Mucosa of descending colon (tissue), 3 donors: ENCODE measurements around the gene APLF. TPM values are rescaled to one million over a fixed set of nuclear protein-coding genes. Genes with fewer than 3 reads are reported as not detected.
"Not testable (repeated sequence)": the region's sequence is repeated elsewhere in the genome, so short reads cannot be mapped to it uniquely, and the experiment has no call there.

ENCODE experiments used
- ATAC-seq: fragments of 200-7000 bp; cut with Tn5 transposase; one replicate; pipeline ENCODE4 v1.9.1; 2020; ENCODE audit warnings: mild to moderate bottlenecking, moderate library complexity
- DNase-seq, 3 donors: peaks; one replicate each; pipeline ENCODE4 v3.0.0-alpha.2; 2020
- H3K36me3 ChIP-seq: fragments of 200-600 bp; one replicate; pipeline ENCODE4 v1.8.0; 2021; ENCODE audit warnings: low read depth, mild to moderate bottlenecking
- H3K4me1 ChIP-seq: fragments of 200-600 bp; one replicate; pipeline ENCODE4 v1.8.0; 2021; ENCODE audit warnings: low read depth, mild to moderate bottlenecking
- H3K4me3 ChIP-seq: fragments of 200-600 bp; one replicate; pipeline ENCODE4 v1.8.0; 2021; ENCODE audit warnings: mild to moderate bottlenecking
- H3K9me3 ChIP-seq: fragments of 200-600 bp; one replicate; pipeline ENCODE4 v1.8.0; 2021; ENCODE audit warnings: mild to moderate bottlenecking
- CTCF ChIP-seq: fragments of 200-600 bp; IDR thresholded peaks from one replicate; pipeline ENCODE4 v1.8.0; 2022; ENCODE audit warnings: antibody characterized with exemption, mild to moderate bottlenecking
- intact Hi-C, 2 donors: fragments of 100-400 bp; cut with DNase I in 1 of 2; cut with micrococcal nuclease in 1 of 2; formaldehyde crosslinking; loops; one replicate each; pipeline versions ENCODE4 v1.11.0 to v1.11.1; 2022; cut with DNase I, micrococcal nuclease
- total RNA-seq, 3 donors: library from RNA; stranded (reverse); fragmentation: NEBNext Ultra II Directional in 2 of 3; extraction: Animal tissue kit (Norgen Biotek cat#: 25700) in 2 of 3; gene quantifications; one replicate each; pipeline versions ENCODE4 v1.2.1 to v1.2.4, GENCODE V29; 2021 to 2023
- donor health status: DM: no; HTN: no; CAD: no; lungs with moderate emphysema.
- donor health status: DM: no; HTN: no; CAD: no.
- donor health status: DM: no; HTN: yes; CAD: no.

APLF gene
- total RNA-seq, 3 donors from 2014 or later = 1.9 to 9.7 (median 2.7) TPM

GRCh38 chr2:68591225-68591624 lies 123.8 kb downstream of the APLF start:
- ATAC-seq = no peak
- H3K4me3 ChIP-seq = no peak overlapping the region
- DNase-seq = no peak
- no peaks in the 10 kb centered on the region for H3K9me3 ChIP-seq
- H3K4me1 ChIP-seq = no peaks in the 10 kb centered on the region
- intact Hi-C loops = no loop called here
- no peaks in the 10 kb centered on the region for H3K36me3 ChIP-seq
- no peak for TF ChIP-seq CTCF

DNA sequence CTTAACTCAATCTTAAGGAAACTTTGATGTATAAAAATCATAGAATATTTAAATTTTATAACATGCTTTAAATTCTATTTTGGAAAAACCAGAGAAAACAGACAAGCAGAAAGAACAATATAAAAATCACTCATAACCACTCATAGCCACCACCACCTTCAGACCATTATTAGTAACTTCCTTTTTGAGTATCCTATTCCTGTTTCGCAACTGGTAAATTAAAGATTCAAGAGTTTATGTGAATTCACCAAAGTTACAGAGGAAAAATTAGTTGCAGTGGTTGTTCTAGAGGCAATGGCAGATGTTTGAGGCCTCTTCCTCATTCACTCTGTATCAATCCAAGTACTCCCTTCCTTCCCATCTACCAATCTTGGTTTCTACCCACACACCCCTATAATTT lies 126.7 kb downstream of the APLF start:
- no peaks in the 10 kb centered on the region for H3K4me1 ChIP-seq
- no peak overlapping the region for H3K4me3 ChIP-seq
- TF ChIP-seq CTCF = no peak
- no peak for DNase-seq
- no peaks in the 10 kb centered on the region for H3K36me3 ChIP-seq
- intact Hi-C loops = no loop called here
- no peaks in the 10 kb centered on the region for H3K9me3 ChIP-seq
- ATAC-seq = no peak

DNA sequence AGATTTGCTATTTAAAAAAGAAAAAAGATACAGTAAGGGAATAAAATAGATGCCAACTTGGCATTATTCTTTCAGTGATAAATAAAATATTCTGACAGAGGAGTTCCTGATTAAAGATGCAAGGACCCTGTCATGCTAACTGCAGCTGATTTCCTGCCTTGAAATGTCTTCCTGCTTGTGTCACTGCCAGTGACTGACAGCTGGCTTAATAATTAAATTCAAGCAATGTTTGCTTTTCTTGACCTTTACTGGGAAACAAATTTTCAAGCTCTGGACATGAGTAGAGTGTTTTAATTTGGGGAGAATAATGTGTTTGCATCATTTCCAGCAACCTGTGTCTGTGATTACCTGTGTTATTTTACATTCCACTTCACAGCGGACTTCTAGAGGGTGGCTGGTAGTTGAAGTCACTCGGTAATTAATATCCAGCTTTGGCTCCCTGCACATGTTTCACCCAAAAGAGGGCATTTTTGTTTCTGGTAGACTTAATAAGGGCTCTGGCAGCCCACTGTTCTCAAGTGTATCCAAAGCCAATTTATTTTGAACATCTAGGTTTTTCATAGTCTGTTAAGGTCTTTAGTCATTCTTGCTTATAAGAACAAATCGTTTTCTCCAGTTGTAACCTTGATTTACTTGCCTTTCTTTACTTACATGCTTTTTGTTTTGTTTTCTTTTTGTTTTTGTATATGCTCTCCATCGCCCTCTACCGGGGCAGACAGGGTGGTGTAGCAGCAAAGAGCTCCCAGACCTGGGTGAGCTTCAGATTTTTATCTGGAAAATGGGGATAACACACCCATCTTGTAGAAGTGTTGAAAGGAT lies 127.5 kb downstream of the APLF start:
- Histone ChIP-seq H3K36me3 (no peaks in the 10 kb centered on the region), H3K4me3 (no peak overlapping the region), H3K9me3 (no peaks in the 10 kb centered on the region), H3K4me1 (no peaks in the 10 kb centered on the region)
- peak in 2 of 3 donors; percentile 44 to 69 for DNase-seq
- intact Hi-C loops = no loop called here
- peak; percentile 61 for ATAC-seq
- peak; percentile 61 for TF ChIP-seq CTCF

GRCh38 chr2:68595493-68595785 lies 128.1 kb downstream of the APLF start:
- H3K4me3 ChIP-seq, intact Hi-C loops, H3K9me3 ChIP-seq, DNase-seq, H3K36me3 ChIP-seq, ATAC-seq, H3K4me1 ChIP-seq: not testable (repeated sequence)
- TF ChIP-seq CTCF = peak; percentile 5

DNA sequence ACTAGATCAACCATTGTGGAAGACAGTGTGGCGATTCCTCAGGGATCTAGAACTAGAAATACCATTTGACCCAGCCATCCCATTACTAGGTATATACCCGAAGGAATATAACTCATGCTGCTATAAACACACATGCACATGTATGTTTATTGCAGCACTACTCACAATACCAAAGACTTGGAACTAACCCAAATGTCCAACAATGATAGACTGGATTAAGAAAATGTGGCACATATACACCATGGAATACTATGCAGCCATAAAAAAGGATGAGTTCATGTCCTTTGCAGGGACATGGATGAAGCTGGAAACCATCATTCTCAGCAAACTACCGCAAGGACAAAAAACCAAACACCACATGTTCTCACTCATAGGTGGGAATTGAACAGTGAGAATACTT lies 133.1 kb downstream of the APLF start:
- H3K9me3 ChIP-seq, intact Hi-C loops, H3K36me3 ChIP-seq, ATAC-seq, H3K4me3 ChIP-seq, DNase-seq, H3K4me1 ChIP-seq: not testable (repeated sequence)

DNA sequence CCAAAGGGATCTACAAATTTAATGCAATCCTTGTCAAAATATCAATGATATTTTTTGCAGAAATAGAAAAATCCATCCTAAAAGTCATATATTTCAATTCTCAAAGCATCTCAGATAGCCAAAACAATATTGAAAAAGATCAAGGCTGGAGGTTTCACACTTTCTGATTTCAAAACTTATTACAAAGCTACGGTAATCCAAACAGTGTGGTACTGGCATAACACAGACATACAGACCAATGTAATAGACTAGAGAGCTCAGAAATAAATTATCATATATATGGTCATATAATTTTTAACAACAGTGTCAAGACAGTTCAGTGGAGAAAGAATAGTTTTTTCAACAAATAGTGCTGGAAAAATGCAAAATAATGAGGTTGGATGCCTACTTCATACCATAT lies 135.7 kb downstream of the APLF start:
- Histone ChIP-seq H3K9me3 (peaks cover 4% of the 10 kb centered on the region), H3K4me3 (no peak overlapping the region), H3K4me1 (no peaks in the 10 kb centered on the region), H3K36me3 (no peaks in the 10 kb centered on the region)
- DNase-seq = no peak
- TF ChIP-seq CTCF = no peak
- ATAC-seq = no peak
- intact Hi-C loops = no loop called here
